Gastrocnemius medialis (tissue), 4 donors: ENCODE results near the gene ARHGAP40. TPM values are rescaled to one million over a fixed set of nuclear protein-coding genes. Genes with fewer than 3 reads are reported as not detected.
A peak's percentile ranks its signal among the peaks of the same experiment; 100 is the strongest.

Experiments
- ATAC-seq, 2 donors: fragments of 150-250 bp; one replicate each; pipeline ENCODE4 v1.9.1; 2016
- DNase-seq, 2 donors: peaks; one replicate each; pipeline ENCODE4 v3.0.0-alpha.2; 2019
- H3K27ac ChIP-seq, 4 donors: fragments of 200-600 bp; sonication (generic); 1 replicate in 1 of 4; 2 replicates in 3 of 4; pipeline ENCODE4 v1.5.1; 2016 to 2018; ENCODE audit warnings: mild to moderate bottlenecking in 2 of 4, moderate library complexity in 1 of 4
- H3K27me3 ChIP-seq, 3 donors: fragments of 200-600 bp; sonication (generic) in 2 of 3; 1 replicate in 1 of 3; 2 replicates in 2 of 3; pipeline versions ENCODE4 v1.5.1 to v1.6.0; 2016 to 2019; ENCODE audit warnings: mild to moderate bottlenecking in 1 of 3, moderate library complexity in 1 of 3
- H3K36me3 ChIP-seq, 2 donors: fragments of 200-600 bp; sonication (generic) in 1 of 2; one replicate each; pipeline ENCODE4 v1.5.1; 2017 to 2018
- H3K4me1 ChIP-seq, 2 donors: fragments of 200-600 bp; sonication (generic) in 1 of 2; one replicate each; pipeline ENCODE4 v1.5.1; 2016 to 2017; ENCODE audit warnings: mild to moderate bottlenecking in 2 of 2
- H3K4me3 ChIP-seq, 4 donors: fragments of 200-600 bp; sonication (generic) in 3 of 4; 1 replicate in 1 of 4; 2 replicates in 3 of 4; pipeline ENCODE4 v1.5.1; 2016 to 2019; ENCODE audit warnings: mild to moderate bottlenecking in 2 of 4
- H3K9me3 ChIP-seq, 3 donors: fragments of 200-600 bp; sonication (generic) in 2 of 3; 1 replicate in 1 of 3; 2 replicates in 2 of 3; pipeline ENCODE4 v1.5.1; 2016 to 2019
- POLR2A ChIP-seq, 2 donors: fragments of 450-650 bp; IDR thresholded peaks; one replicate each; pipeline ENCODE4 v1.6.1; 2017; ENCODE audit warnings: antibody characterized with exemption in 2 of 2, mild to moderate bottlenecking in 2 of 2, moderate library complexity in 2 of 2
- in situ Hi-C, 4 donors: fragments of 200-750 bp; cut with MboI; loops; one replicate each; pipeline versions ENCODE4 v1.15.0 to v1.8.0; 2017; ENCODE audit warnings: low sequenced_read_pairs in 4 of 4
- intact Hi-C: fragments of 100-400 bp; cut with DNase I; formaldehyde crosslinking; loops from one replicate; pipeline ENCODE4 v1.15.1; 2023; ENCODE audit warnings: low total_unique reads
- total RNA-seq, 4 donors: library from RNA; depleted of rRNA; stranded (reverse); fragments of >200 nt; gene quantifications; one replicate each; pipeline versions ENCODE4 v1.1.0 to v1.2.3, GENCODE V29; 2016
- TF ChIP-seq, protein P1 (sequence below), 5 experiments: fragments of 450-650 bp in 3 of 5; fragments of 200-600 bp in 2 of 5; sonication (generic) in 2 of 5; IDR thresholded peaks in 4 of 5; conservative IDR thresholded peaks in 1 of 5; 1 replicate in 4 of 5; 2 replicates in 1 of 5; pipeline ENCODE4 v1.5.1; 2016 to 2019; ENCODE audit warnings: antibody characterized with exemption in 5 of 5, mild to moderate bottlenecking in 3 of 5, moderate library complexity in 3 of 5

ARHGAP40 gene
- total RNA-seq, 4 donors from 2014 or later = not detected

DNA sequence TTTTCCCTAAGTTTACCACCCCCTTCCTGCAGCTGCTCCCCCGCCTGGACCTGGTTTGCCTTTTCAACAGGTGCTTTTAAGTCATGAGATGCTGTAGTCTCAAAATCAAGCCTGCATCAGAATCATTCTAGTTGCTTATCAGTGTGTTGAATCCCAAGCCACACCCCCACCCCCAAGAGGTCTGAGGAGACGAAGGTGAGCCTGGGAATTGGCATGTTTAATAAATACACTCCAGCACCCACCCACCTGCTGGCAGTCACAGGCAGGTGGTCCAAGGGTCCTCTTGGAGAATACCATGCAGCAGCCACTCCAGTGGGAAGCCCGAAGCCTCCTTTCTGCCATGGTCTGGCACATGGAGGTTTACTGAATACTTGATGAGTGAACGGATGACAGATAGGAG, 21.7 kb upstream of the ARHGAP40 start:
- ATAC-seq (no peak), DNase-seq (no peak)
- Histone ChIP-seq H3K36me3 (peaks cover 0 to 23% of the 10 kb centered on the region in 2 donors), H3K4me3 (no peak overlapping the region), H3K27ac (no peak overlapping the region), H3K4me1 (peaks cover 2 to 7% of the 10 kb centered on the region in 2 donors), H3K9me3 (no peaks in the 10 kb centered on the region), H3K27me3 (no peaks in the 10 kb centered on the region)
- in situ Hi-C loops (no loop called here), intact Hi-C loops (no loop called here)
- TF ChIP-seq, protein P1, sequence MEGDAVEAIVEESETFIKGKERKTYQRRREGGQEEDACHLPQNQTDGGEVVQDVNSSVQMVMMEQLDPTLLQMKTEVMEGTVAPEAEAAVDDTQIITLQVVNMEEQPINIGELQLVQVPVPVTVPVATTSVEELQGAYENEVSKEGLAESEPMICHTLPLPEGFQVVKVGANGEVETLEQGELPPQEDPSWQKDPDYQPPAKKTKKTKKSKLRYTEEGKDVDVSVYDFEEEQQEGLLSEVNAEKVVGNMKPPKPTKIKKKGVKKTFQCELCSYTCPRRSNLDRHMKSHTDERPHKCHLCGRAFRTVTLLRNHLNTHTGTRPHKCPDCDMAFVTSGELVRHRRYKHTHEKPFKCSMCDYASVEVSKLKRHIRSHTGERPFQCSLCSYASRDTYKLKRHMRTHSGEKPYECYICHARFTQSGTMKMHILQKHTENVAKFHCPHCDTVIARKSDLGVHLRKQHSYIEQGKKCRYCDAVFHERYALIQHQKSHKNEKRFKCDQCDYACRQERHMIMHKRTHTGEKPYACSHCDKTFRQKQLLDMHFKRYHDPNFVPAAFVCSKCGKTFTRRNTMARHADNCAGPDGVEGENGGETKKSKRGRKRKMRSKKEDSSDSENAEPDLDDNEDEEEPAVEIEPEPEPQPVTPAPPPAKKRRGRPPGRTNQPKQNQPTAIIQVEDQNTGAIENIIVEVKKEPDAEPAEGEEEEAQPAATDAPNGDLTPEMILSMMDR (IDR thresholded peaks at IDR 0.05 in 4 of 5, conservative IDR thresholded peaks at IDR 0.05 in 1 of 5) = no peak
- TF ChIP-seq POLR2A (IDR thresholded peaks at IDR 0.05) = no peak

DNA sequence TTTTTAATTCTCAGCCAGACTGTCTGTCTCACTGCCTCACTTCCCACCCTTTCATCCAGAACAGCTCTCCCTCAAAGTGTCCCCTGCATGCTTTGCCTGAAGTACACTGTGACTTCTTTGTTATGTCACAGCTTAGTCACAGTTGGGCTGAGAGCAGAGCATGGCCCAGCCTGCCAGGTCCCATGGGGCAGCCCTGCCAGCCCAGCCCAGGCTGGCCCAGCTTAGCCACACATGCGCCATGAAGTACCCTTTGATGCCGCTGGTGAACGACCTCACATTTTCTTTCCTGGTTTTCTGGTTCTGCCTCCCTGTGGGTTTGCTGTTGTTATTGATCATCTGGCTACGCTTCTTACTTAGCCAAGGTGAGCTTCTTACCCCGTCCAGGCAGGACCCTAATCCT, 20.6 kb upstream of the ARHGAP40 start, which contains the start of gene ADIG:
Gene ADIG (plus strand): TSS at position 185 of the 400 bp plus-strand sequence. CDS start 54 bp downstream, at position 239.
- no peaks in the 10 kb centered on the region for H3K9me3 ChIP-seq
- TF ChIP-seq, protein P1 (IDR thresholded peaks at IDR 0.05 in 4 of 5, conservative IDR thresholded peaks at IDR 0.05 in 1 of 5) = no peak
- TF ChIP-seq POLR2A (IDR thresholded peaks at IDR 0.05) = no peak
- ATAC-seq (peak; percentile 56 to 77), DNase-seq (peak in 1 of 2 donors; percentile 44)
- peaks cover 2 to 7% of the 10 kb centered on the region in 2 donors for H3K4me1 ChIP-seq
- H3K27me3 ChIP-seq = no peaks in the 10 kb centered on the region
- no peak within 1 kb of the TSS for H3K4me3 ChIP-seq
- no peak within 1 kb of the TSS for H3K27ac ChIP-seq
- in situ Hi-C loops (no loop called here), intact Hi-C loops (no loop called here)
- peaks cover 0 to 12% of the 10 kb centered on the region in 2 donors for H3K36me3 ChIP-seq

DNA sequence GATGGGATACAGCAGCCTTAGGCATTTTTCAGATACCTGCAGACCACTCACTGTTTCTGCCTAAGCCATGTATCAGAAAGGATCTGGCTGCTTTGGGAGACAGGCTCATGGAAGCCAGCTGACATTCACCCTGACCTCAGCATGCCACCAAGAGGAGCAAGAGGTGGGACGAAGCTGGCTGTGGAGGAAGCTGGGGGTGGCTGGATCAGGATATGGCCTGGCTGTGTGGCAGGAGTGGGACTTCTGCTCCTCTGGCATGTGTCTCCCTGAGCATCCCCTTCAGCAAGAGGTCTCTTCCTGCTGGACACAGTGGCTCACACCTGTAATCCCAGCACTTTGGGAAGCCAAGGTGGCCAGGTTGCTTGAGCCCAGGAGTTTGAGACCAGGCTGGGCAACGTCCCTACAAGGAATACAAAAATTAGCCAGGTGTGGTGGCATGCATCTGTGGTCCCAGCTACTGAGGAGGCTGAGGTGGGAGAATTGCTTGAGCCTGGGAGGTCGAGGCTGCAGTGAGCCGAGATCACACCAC, 19.7 kb upstream of the ARHGAP40 start:
- no peaks in the 10 kb centered on the region for H3K9me3 ChIP-seq
- DNase-seq (no peak), ATAC-seq (no peak)
- TF ChIP-seq, protein P1 (IDR thresholded peaks at IDR 0.05 in 4 of 5, conservative IDR thresholded peaks at IDR 0.05 in 1 of 5) = no peak
- TF ChIP-seq POLR2A (IDR thresholded peaks at IDR 0.05) = no peak
- H3K27me3 ChIP-seq = no peaks in the 10 kb centered on the region
- H3K4me1 ChIP-seq = peaks cover 2 to 7% of the 10 kb centered on the region in 2 donors
- intact Hi-C loops = no loop called here
- in situ Hi-C loops = no loop called here
- no peak overlapping the region for H3K4me3 ChIP-seq
- H3K36me3 ChIP-seq = peaks cover 0 to 6% of the 10 kb centered on the region in 2 donors
- H3K27ac ChIP-seq = no peak overlapping the region

DNA sequence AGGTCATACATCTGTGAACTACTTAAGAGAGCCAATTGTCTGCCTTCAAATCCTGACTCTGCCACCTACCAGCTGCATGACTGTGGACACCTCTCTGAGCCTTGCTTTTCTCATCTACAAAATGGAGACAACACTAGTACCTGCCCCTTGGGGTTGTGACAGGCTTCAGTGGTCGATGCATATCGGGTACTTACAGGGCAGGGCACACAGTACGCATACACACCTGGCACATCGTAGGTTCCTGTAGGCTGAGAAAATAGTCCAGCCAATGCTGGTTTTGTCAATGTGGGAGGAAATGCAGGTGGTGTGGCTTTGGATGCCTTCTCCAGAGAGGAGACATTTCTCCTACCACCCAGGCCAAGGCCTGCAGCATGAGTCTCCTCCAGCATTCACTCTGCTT, 18.3 kb upstream of the ARHGAP40 start:
- H3K9me3 ChIP-seq = no peaks in the 10 kb centered on the region
- TF ChIP-seq, protein P1 (IDR thresholded peaks at IDR 0.05 in 4 of 5, conservative IDR thresholded peaks at IDR 0.05 in 1 of 5) = no peak
- TF ChIP-seq POLR2A (IDR thresholded peaks at IDR 0.05) = no peak
- H3K27me3 ChIP-seq = no peaks in the 10 kb centered on the region
- in situ Hi-C loops = no loop called here
- H3K27ac ChIP-seq = no peak overlapping the region
- intact Hi-C loops = no loop called here
- H3K4me1 ChIP-seq = peaks cover 2 to 7% of the 10 kb centered on the region in 2 donors
- DNase-seq (no peak), ATAC-seq (no peak)
- no peak overlapping the region for H3K4me3 ChIP-seq
- no peaks in the 10 kb centered on the region for H3K36me3 ChIP-seq
